DMS79 treated with DMSO at 0.1 percent for 48 hours (cell line): ENCODE measurements around the gene RNPEPL1.

Experiments
- DNase-seq: peaks from one replicate; lab custom pipeline; 2025; lab: John Stamatoyannopoulos, UW

Gene RNPEPL1

DNA sequence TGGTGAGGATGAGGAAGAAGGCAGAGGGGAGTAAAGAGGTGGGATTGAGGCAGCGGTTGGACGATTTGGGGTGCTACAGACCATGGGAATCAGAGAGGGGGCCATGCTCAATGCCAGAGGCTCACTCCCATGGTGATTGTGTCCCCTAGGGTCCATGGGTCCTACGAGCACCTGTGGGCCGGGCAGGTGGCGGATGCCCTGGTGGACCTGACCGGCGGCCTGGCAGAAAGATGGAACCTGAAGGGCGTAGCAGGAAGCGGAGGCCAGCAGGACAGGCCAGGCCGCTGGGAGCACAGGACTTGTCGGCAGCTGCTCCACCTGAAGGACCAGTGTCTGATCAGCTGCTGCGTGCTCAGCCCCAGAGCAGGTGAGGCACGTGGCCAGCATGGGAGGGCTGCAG is 23.5 kb downstream of the RNPEPL1 start:
- no peak for DNase-seq

DNA sequence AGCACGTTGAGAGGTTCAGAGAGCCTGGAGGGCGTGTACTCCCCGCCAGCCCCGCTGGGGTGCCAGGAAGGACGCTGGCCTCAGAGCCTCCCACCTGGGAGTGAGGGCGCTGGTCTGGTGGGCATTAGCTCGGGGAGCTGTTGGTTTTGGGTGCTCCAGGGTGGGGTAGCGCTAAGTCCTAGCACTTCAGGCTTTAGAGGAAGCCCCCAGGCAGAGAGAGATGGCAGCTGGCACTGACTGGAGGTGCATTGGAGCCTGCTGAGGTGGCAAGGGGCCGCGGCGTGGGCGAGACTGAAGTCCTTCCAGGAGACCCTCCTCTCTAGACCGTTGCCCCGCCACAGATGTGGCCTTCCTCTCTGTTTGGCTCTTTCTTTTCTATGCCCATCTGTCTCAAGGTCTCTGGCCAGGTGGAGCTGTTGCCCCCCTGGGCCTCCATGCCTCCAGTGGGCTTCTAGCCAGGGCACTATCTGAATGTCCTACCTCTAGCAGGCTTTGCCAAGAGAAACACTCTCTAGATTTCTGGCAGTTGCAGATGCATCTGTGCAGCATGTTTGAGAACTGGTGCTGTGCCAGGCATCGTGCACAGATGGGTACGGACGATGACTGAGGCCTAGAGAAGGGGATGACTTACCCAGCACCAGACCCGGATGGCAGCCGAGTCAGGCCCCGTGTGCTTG is 24.9 kb downstream of the RNPEPL1 start:
- DNase-seq, result no peak

DNA sequence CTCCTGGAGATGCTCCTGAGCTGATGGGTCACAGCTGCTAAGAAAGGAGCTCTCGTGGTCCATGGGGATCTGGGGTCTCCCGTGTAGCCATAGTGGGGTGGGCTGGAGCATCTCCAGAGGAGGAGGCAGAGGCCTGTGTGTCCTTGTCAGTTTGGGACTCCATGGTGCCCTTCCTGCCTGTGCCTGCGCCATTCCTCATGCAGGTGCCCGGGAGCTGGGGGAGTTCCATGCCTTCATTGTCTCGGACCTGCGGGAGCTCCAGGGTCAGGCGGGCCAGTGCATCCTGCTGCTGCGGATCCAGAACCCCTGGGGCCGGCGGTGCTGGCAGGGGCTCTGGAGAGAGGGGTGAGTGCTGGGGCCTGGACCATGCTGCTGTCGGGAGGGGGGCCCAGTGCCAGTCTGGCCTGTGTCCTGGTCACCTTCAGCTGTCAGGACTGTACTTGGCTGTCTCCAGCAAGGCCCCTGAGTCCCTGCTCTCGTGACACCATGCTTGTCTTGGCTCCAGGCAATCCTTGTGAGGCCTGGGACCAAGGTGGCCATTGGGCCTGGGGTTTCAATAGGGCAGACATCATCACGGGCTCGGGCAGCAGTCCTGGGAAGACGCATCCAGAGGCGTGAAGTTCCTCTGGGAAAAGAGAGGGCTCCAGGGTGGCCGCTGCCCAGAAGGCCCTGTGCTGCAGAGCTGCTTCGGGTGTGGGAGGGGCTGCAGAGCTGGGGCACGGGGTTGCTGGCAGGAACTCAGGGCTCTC is 25.6 kb downstream of the RNPEPL1 start:
- no peak for DNase-seq

DNA sequence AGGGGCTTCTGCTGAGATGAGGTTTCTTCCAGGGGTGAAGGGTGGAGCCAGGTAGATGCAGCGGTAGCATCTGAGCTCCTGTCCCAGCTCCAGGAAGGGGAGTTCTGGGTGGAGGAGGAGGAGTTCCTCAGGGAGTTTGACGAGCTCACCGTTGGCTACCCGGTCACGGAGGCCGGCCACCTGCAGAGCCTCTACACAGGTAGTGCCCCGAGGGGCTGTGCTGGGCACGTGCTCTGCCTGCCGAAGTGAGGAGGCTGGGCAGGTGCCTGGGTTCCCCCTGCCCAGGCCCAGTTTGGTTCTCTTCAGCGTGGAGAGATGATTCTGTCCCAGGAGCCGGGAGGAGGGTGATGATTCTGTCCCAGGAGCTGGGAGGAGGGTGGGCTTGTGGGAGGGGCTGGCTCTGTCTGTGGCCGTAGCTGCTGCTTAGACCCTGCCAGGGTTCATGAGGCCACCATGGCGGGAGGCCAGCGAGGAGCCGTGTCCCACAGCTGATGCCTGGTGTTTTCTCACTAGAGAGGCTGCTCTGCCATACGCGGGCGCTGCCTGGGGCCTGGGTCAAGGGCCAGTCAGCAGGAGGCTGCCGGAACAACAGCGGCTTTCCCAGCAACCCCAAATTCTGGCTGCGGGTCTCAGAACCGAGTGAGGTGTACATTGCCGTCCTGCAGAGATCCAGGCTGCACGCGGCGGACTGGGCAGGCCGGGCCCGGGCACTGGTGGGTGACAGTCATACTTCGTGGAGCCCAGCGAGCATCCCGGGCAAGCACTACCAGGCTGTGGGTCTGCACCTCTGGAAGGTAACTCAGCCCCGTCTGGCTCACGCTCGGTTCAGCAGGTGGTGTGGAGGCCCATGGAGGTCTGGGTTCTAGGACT is 26.5 kb downstream of the RNPEPL1 start:
- no peak for DNase-seq

DNA sequence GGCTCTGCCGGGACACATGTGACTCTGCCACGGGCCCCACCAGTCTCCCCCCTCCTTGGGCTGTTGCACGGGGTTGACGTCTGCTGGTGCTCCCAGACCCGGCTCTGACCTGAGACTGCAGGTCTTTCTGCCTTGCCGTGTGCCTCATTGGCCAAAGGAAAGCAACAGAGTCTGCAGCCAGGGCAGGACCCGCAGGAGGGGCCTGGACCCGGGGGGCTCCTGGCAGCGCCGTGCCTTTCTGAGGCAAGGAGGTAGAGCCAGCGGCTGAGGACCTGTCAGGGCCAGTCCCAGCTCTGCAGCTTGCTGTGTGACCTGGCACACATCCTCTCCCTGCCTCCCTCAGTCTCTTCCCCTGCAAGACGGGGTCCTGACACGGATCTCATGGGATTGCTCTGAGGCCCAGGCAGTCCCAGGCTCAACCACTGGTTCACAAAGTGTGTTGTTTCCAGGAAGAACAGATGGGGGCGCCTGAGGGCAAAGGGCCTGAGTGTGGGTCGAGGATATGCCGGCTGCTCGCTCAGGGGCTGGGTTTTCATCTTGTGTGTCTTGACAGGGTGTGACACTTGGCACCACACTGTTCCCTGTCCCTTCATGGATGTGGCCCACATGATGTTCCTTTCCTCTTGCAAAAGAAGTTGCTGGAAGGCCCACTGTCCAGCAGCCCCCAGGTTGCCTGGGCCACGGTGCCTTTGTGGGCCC is 27.2 kb downstream of the RNPEPL1 start:
- no peak for DNase-seq

DNA sequence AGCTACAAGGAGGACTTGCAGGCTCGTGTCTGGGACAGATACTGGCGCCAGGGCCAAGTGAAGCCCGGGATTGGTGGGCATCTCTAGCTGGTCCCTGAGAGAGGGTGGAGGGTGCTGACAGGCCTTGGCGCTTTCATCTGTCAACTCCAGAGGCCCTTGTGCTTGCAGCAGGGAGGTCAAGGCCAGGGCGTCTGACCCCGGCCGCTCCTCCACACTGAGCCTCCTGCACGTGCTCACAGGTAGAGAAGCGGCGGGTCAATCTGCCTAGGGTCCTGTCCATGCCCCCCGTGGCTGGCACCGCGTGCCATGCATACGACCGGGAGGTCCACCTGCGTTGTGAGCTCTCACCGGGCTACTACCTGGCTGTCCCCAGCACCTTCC is 27.8 kb downstream of the RNPEPL1 start:
- no peak for DNase-seq

DNA sequence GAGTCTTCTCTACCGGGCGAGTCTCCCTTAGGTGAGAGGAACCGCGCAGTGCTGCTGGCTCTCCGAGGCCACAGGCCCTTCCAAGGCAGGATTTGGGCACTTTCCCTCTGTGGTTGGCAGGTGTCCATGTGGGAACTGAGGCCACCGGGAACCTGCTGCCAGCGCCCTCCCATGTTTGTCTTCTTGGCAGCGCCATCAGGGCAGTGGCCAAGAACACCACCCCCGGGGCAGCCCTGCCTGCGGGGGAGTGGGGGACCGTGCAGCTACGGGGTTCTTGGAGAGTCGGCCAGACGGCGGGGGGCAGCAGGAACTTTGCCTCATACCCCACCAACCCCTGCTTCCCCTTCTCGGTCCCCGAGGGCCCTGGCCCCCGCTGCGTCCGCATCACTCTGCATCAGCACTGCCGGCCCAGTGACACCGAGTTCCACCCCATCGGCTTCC is 28.2 kb downstream of the RNPEPL1 start:
- no peak for DNase-seq

DNA sequence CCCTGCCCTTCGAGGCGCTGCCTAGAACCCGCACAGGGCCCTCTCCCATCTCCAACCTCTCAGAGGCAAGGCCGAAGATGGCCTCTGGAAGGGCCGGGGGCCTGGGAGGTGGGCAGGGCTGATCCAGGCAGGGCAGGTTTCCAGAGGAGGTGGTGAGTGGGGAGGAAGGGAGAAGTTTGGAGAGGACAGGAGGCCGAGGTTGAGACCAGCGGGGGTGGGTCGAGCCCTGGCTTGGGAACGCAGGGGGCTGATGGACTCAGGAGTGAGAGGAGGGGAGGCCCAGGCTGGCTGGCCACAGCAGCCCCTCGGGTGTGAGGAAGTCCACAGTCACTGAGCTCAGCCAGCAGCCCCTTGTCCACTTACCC is 28.8 kb downstream of the RNPEPL1 start:
- no peak for DNase-seq

DNA sequence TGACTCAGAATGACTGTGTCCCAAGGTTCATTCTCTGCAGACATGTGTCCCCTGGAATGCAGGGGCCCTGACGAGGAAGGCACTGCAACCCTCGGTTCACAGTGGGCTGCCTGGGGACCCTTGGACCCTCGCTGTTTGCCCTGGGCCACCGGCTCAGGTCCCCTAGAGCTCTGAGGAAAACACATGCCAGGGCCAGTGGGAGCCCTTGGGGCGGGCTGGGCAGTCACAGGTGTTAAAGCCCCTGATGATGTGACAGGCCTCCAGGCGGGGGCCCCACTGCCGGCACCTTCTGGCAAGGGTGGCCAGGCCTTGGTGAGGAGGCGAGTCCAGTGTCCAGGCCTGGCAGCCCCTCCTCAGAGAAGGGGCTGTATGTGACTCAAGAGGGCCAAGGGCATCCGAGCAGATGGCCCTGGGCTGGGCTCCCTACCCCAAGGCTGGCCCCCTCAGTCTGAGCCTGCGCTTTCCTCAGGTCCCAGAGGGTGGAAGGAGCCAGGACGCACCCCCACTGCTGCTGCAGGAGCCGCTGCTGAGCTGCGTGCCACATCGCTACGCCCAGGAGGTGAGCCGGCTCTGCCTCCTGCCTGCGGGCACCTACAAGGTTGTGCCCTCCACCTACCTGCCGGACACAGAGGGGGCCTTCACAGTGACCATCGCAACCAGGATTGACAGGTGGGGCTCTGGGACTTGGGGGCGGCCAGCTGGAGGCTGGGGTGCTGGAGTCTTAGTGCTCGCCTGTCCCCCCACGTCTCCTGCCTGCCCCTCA is 29.3 kb downstream of the RNPEPL1 start:
- DNase-seq, result no peak

DNA sequence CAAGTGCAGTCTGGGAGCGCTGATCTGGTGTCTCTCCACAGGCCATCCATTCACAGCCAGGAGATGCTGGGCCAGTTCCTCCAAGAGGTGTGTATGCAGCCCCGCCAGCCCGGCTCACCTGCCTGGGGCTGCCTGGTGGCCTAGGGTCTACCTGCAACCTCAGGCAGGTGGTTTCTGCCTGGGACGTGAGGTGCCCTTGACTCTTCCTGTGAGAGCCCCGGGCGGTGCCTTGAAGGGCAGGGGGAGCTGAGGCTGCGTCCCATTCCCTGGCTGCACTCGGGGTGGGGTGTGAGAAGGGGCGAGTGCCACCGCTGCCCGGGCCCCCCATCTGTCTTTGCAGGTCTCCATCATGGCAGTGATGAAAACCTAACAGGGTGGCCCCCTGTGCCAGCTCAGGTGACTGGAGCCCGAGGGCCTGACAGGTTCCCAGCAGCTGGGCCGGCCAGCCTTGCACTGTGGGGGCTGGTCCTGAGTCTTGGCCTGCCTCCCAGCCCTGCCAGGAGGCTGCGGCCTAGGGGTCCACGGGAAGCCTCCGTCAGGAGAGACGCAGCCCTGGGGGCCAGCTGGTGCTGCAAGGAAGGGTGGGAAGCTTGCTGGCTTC is 30.1 kb downstream of the RNPEPL1 start:
- no peak for DNase-seq

DNA sequence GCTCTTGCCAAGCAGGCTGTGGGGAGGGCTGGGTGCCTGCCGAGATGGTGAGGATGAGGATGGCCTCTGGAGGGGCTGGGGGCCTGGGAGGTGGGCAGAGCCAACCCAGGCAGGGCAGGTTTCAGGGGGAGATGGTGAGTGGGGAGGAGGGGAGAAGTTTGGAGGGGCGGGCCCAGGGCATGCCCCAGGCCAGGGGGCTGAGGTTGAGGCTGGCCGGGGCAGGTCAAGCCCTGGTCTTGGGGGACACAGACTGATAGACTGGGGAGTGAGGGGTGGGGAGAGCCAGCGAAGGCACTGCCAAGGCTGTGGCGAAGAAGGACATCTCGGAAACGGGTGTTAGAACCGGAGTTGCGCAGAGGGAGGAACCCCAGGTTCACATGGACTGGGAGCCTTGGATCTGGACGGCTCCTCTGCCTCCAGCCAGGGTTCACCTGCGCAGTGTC is 30.9 kb downstream of the RNPEPL1 start:
- no peak for DNase-seq

DNA sequence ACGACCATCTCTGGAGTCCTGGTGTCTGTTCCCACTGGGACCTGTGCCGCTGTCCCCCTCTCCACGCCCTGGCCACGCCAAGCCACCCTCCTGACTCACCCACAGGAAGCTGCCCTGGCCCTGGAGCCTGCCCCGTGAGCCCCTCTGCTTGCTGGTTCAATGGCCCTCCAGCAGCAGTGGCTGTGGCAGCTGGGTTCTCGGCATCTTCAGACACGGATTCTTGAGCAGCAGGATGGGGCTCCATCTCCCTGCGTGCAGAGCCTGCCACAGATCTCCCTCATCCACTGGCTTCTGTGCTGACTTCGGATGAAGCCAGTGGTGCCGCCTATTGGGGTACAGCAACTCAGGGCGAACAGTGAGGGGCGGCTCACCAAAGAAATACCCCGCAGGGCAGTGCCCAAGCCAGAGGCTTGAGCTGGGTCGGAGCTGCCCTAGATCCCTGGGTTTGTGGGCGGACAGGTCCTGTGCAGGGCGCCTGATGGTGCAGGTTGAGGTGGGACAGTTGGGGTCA is 32.2 kb downstream of the RNPEPL1 start:
- DNase-seq, result no peak

DNA sequence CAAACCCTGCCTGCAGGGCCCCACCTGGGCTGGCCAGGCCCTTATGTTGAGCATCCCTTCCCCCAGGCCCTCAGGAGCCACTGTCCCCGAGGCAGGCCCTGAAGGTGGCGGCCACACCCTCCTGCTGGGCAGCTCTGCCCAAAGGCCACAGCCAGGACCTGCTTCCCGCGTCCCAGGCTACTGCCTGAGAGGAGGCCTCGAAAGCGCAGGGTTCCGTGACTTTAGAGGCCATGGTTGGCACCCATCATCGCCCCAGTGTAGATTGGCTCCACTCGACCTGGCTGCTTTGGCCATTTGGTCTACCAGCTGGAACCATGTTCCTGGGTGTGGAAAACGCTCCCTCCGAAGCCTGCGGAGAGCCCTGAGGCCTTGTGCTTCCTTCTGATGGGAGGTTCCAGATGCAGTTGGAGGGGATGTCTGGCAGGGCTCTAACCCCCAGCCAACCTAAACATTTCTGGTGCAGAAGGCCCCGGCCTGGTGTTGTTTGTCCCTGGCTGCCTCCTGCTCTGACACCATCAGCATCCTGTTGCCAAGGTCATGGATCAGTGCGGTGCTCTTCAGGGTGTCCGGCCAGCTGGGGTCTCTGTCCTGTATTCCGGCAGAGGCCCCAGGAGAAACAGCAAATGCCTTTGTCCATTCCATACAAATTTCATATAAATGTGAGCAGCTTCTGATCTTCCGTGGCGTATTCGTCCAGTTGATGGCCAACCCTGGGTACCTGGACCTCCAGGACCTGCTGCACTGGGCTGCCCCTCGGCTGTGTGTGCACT is 33.0 kb downstream of the RNPEPL1 start:
- DNase-seq, result no peak

DNA sequence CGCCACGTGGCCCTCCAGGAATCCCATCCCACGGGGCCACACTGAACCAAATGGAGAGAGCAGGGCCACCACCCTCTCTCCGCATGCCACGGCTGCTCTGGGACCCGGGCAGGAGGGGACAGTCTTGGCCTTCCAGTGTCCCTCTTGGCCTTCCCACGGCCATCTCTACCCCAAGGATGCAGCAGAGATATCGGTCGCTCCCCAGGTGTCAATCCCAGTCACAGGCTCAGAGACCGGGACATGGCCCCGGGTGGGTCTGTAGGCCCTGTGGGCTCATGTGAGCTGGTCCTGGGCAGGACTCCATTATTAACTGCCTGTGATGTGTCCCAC is 33.5 kb downstream of the RNPEPL1 start:
- DNase-seq, result no peak

DNA sequence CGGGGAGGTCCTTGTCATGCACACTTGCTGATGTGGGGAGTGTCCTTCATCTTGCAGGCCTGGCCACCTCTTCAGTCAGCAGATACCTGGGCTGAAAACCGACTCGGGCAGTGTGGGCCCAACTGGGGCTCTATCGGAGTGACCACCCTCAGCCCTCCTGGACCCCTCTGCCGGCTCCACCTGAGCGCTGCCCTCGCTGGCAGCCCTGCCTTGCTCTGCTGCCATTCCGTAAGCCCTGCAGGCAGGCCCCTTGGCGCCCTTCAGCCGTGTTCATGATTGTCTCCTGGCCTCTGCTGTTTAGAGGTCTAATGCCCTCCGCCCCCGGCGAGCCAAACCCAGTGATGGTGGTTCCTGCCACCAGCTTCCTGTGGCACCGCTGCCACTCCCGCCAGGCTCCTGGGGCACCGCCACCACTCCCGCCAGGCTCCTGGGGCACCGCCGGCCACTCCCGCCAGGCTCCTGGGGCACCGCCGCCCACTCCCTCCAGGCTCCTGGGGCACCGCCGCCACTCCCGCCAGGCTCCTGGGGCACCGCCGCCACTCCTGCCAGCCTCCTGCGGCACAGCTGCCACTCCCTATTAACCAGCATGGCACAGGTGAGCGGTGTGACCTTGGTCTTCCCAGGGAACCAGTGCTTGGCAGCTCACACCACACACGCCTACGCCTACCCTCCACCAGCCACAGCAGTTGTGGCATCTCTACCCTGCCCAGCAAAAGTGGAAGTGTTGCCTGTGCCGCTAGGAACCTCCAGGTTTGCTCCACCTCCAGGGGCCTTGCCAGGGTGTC is 34.2 kb downstream of the RNPEPL1 start:
- no peak for DNase-seq

DNA sequence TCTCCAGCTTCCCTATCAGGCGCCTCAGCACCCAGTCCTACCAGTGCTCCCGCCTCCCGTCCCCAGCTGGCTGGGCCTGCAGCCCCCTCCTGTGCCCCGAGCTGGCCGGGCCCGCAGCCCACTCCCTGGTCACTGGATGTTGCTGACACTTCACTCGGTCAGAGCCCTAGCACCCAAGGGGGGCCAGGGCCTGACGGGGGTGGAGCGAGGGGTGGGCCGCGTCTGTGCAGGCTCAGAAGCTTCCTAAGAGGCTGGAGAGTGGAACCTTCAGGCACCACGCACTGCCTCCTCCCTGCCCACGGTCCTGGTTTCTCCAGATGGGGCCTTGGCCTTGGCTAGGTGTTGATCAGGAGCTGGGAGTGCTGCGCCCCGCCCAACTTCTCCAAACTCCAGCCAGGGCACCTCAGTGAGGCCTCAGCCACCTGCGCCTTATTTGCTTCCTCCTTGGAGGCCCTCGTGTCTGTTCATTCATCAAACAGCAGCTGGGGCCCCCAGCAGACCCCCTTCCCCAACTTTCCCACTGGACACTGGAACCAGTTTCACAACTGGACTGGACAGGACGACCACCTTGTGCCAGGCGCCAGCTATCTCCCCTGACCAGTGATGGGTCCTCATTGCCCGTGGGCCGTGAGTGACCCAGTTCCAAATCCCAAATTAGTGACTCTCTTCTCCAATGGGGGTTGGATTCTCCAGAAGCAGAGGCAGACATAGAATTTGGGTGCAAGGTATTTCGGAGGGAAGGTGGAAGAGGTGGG is 35.0 kb downstream of the RNPEPL1 start:
- no peak for DNase-seq

DNA sequence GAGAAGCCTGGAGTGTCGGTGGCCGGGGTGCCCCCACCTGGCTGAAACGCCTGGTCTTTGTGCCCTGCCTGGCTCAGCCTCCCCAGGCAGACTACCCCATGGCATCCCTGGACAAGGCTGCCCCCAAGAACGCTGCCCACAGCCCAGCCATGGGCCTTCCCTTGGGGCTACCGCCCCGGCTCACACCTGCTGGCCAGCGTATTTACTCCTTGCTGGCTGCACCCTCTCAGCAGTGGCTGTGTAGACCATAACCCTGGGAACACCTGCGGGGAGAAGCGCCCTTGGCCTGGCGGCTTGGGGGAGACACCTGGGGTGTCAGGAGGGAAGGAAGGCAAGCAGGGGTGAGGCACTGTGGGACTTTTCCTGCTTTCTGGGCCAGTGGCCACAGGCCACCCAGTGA is 35.6 kb downstream of the RNPEPL1 start:
- DNase-seq, result no peak

DNA sequence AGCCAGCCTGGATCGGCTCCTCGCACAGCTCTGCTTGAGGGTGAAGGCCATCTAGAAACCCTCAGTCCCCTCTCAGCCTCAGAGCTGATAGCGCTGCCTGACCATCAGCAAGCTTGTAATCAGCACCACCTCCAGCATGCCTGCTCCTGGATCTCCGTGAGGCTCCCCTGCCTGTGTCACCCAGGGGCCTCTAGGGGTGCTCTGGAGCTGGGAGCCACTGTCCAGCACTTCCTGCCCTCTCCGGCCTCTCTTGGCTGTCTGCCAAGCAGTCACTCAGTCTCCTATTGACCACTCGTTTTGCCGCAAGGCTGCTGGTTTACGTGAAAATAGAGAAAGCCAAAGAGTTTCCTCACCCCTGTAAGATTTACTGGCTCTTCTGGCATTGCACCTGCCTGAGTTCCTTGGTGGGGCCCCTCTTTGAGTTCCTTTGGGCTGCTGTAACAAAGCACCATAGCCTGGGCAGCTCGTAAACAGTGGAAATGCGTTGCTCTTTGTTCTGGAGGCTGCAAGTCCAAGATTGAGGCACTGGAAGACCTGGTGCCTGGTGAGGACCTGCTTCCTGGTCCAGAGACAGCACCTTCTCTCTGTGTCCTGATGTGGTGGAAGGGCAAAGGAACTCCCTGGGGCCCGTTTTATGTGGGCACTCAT is 36.1 kb downstream of the RNPEPL1 start:
- DNase-seq, result no peak
